Heart left ventricle (tissue), 16 donors: ENCODE results near the gene OR4E2. TPM values are rescaled to one million over a fixed set of nuclear protein-coding genes. Genes with fewer than 3 reads are reported as not detected.

Experiments
- ATAC-seq, 4 donors: fragments of 200-7000 bp; cut with Tn5 transposase; one replicate each; pipeline ENCODE4 v1.9.1; 2020 to 2022; ENCODE audit warnings: moderate library complexity in 4 of 4, mild to moderate bottlenecking in 3 of 4, moderate number of reproducible peaks in 1 of 4
- DNase-seq, 5 donors: peaks; one replicate each; pipeline ENCODE4 v3.0.0-alpha.2; 2020
- H3K27ac ChIP-seq, 12 donors: fragments of 200-600 bp; sonication (generic) in 4 of 12; one replicate each; pipeline versions ENCODE4 v1.5.0 to v1.8.0; 2016 to 2022; ENCODE audit warnings: mild to moderate bottlenecking in 2 of 12
- H3K27me3 ChIP-seq, 9 donors: fragments of 200-600 bp; sonication (generic) in 2 of 9; one replicate each; pipeline versions ENCODE4 v1.5.1 to v1.8.0; 2016 to 2022; ENCODE audit warnings: mild to moderate bottlenecking in 3 of 9
- H3K36me3 ChIP-seq, 9 donors: fragments of 200-600 bp; sonication (generic) in 2 of 9; one replicate each; pipeline versions ENCODE4 v1.5.0 to v1.8.0; 2018 to 2022; ENCODE audit warnings: mild to moderate bottlenecking in 2 of 9
- H3K4me1 ChIP-seq, 12 donors: fragments of 200-600 bp; sonication (generic) in 4 of 12; one replicate each; pipeline versions ENCODE4 v1.5.0 to v1.8.0; 2016 to 2022; ENCODE audit warnings: mild to moderate bottlenecking in 3 of 12
- H3K4me3 ChIP-seq, 12 donors: fragments of 200-600 bp; sonication (generic) in 4 of 12; one replicate each; pipeline versions ENCODE4 v1.5.0 to v1.8.0; 2017 to 2022; ENCODE audit warnings: mild to moderate bottlenecking in 9 of 12, moderate library complexity in 4 of 12
- H3K9me3 ChIP-seq, 12 donors: fragments of 200-600 bp; sonication (generic) in 4 of 12; one replicate each; pipeline versions ENCODE4 v1.5.0 to v1.8.0; 2016 to 2022; ENCODE audit warnings: mild to moderate bottlenecking in 1 of 12
- POLR2A ChIP-seq, 2 donors: fragments of 450-650 bp; IDR thresholded peaks; one replicate each; pipeline ENCODE4 v1.6.1; 2017; ENCODE audit warnings: antibody characterized with exemption in 2 of 2, mild to moderate bottlenecking in 2 of 2, moderate library complexity in 2 of 2
- WGBS, 4 donors: extraction: QIAGEN DNeasy Blood & Tissue Kit in 2 of 4; methylation state at CpG; one replicate each; pipeline versions ENCODE4 v1.1.5 to v1.1.7; 2013 to 2018; 5-methylcytosine and 5-hydroxymethylcytosine counted together
- intact Hi-C, 10 donors: fragments of 100-400 bp; cut with DNase I; formaldehyde crosslinking; loops; one replicate each; pipeline versions ENCODE4 v1.11.1 to v1.14.2; 2022
- polyA plus RNA-seq, 2 donors: library from polyadenylated mRNA; stranded (reverse); fragments of 200-250 nt; gene quantifications; one replicate each; pipeline ENCODE4 v1.2.3, GENCODE V29; 2013
- total RNA-seq, 9 donors: library from RNA; depleted of rRNA in 2 of 9; stranded (reverse); fragments of >200 nt in 2 of 9; fragmentation: NEBNext Ultra II Directional in 3 of 9; extraction: Animal tissue kit (Norgen Biotek cat#: 25700) in 3 of 9; gene quantifications; one replicate each; pipeline versions ENCODE4 v1.1.0 to v1.2.4, GENCODE V29; 2016 to 2023
- TF ChIP-seq, protein P1 (sequence below), 12 donors: fragments of 200-600 bp; sonication (generic) in 4 of 12; IDR thresholded peaks; one replicate each; pipeline versions ENCODE4 v1.5.0 to v1.8.0; 2018 to 2022; ENCODE audit warnings: antibody characterized with exemption in 12 of 12, mild to moderate bottlenecking in 5 of 12
- donor health status: ischemic (EF 13 %, LVEDD 7.1; RV severe dilation, severe dysfunction).
- donor health status: healthy with polysubstance abuse.
- donor health status: DM: no; HTN: yes; CAD: no.
- donor health status: DM: no; HTN: no; CAD: no.
- donor health status: ischemic (EF 25% LVEDD 6.9; RV normal size, moderate dysfunction).
- donor health status: ischemic (EF 25% LVEDD 5.7; RV mildly dilated, moderate dysfunction).
- donor health status: healthy.
- donor health status: DM: yes; HTN: yes; CAD: no.
- donor health status: ischemic (EF 35%, LVEDD 5.7; RV mildly dilated, moderate dysfunction).
- donor health status: nonischemic (EF 11% LVEDD 7.7; RV severe dilation, severe dysfunction).
- donor health status: DM: yes; HTN: yes; CAD: no.
- donor health status: PGD.
- donor health status: ischemic (EF 29% LVEDD 5.4; RV normal size, mild dysfunction).
- donor health status: nonischemic (EF 23%, LVEDD 6.1; RV moderate dilation, normal function).

The OR4E2 gene
- total and polyA plus RNA-seq, 11 donors, result not detected

DNA sequence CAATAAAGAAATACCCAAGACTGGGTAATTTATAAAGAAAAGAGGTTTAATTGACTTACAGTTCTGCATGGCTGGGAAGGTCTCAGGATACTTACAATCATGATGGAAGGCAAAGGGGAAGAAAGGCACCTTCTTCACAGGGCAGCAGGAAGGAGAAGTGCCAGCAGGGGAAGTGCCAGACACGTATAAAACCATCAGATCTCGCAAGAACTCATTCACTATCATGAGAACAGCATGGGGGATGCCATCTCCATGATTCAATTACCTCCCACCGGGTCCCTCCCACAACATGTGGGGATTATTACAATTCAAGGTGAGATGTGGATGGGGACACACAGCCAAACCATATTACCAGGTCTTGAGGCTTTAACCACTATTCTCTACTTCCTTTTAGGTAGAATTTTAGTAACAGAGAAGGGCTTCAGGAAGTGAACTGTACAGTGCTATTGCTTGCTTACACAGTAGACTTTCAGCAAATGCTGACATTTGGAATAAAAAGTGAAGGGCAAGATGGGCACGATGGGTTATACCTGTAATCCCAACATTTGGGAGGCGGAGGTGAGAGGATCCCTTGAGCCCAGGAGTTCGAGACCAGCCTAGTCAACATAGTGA is 60.8 kb downstream of the OR4E2 start:
- 61 to 74% (median 67%) methylated on average over 6 of the region's 6 CpGs for WGBS, 4 donors
- Histone ChIP-seq H3K27ac (no peak overlapping the region), H3K4me1 (no peaks in the 10 kb centered on the region), H3K9me3 (no peaks in the 10 kb centered on the region), H3K4me3 (no peak overlapping the region), H3K36me3 (no peaks in the 10 kb centered on the region), H3K27me3 (peaks cover 0 to 16% (median 0%) of the 10 kb centered on the region in 9 donors)
- DNase-seq (no peak), ATAC-seq (no peak)
- TF ChIP-seq, protein P1, sequence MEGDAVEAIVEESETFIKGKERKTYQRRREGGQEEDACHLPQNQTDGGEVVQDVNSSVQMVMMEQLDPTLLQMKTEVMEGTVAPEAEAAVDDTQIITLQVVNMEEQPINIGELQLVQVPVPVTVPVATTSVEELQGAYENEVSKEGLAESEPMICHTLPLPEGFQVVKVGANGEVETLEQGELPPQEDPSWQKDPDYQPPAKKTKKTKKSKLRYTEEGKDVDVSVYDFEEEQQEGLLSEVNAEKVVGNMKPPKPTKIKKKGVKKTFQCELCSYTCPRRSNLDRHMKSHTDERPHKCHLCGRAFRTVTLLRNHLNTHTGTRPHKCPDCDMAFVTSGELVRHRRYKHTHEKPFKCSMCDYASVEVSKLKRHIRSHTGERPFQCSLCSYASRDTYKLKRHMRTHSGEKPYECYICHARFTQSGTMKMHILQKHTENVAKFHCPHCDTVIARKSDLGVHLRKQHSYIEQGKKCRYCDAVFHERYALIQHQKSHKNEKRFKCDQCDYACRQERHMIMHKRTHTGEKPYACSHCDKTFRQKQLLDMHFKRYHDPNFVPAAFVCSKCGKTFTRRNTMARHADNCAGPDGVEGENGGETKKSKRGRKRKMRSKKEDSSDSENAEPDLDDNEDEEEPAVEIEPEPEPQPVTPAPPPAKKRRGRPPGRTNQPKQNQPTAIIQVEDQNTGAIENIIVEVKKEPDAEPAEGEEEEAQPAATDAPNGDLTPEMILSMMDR (IDR thresholded peaks at IDR 0.05), result no peak
- TF ChIP-seq POLR2A (IDR thresholded peaks at IDR 0.05), result no peak
- intact Hi-C loops, result no loop called here

Other genes starting within 250 kb of the OR4E2 start
- gene CHD8, start 197.7 kb upstream of the OR4E2 start, total RNA-seq, result 10 to 100 TPM; 24.7 to 56.9 (median 42.3) TPM
- 10 to 100 TPM; 19.0 to 21.2 TPM for gene CHD8, start 197.7 kb upstream of the OR4E2 start, polyA plus RNA-seq
- 10 to 100 TPM; 13.3 to 24.5 (median 17.2) TPM for gene RAB2B, start 176.9 kb upstream of the OR4E2 start, total RNA-seq
- 10 to 100 TPM in 1 of 2 donors, 1 to 10 TPM in 1; 7.0 to 12.6 TPM for gene RAB2B, start 176.9 kb upstream of the OR4E2 start, polyA plus RNA-seq
- gene TOX4, start 176.6 kb upstream of the OR4E2 start, total RNA-seq, result 100 to 1,000 TPM in 1 of 9 donors, 10 to 100 TPM in 8; 51.1 to 100 (median 87.4) TPM
- 10 to 100 TPM; 16.2 to 59.7 TPM for gene TOX4, start 176.6 kb upstream of the OR4E2 start, polyA plus RNA-seq
- 10 to 100 TPM; 21.0 to 37.0 (median 25.2) TPM for gene METTL3, start 142.5 kb upstream of the OR4E2 start, total RNA-seq
- gene METTL3, start 142.5 kb upstream of the OR4E2 start, polyA plus RNA-seq, result 10 to 100 TPM; 25.8 to 26.8 TPM
- gene SALL2, start 127.5 kb upstream of the OR4E2 start, total RNA-seq, result 1 to 10 TPM; 2.5 to 9.4 (median 3.9) TPM
- gene SALL2, start 127.5 kb upstream of the OR4E2 start, polyA plus RNA-seq, result 1 to 10 TPM; 1.4 to 1.8 TPM
- gene OR10G3, start 73.8 kb upstream of the OR4E2 start, total RNA-seq, result under 1 TPM in 1 of 9 donors, not detected in 8; 0.18 TPM
- not detected for gene OR10G3, start 73.8 kb upstream of the OR4E2 start, polyA plus RNA-seq
- gene OR10G2, start 18.9 kb upstream of the OR4E2 start, total RNA-seq, result not detected
- not detected for gene OR10G2, start 18.9 kb upstream of the OR4E2 start, polyA plus RNA-seq
- not detected for gene OR4E1, start 20.0 kb downstream of the OR4E2 start, total RNA-seq
- not detected for gene OR4E1, start 20.0 kb downstream of the OR4E2 start, polyA plus RNA-seq